ENCODE measurements around the gene SAPCD2.

GRCh38 chr9:137022662-137023008, 47.7 kb downstream of the SAPCD2 start:
- TF ChIP-seq POLR2AphosphoS5 (IDR thresholded peaks at IDR 0.05; ENCODE audit: low read depth, low read length) (no peak), POLR2A (IDR thresholded peaks at IDR 0.05; ENCODE audit: low read depth, low read length) (no peak)

All from GM12891 (cell line).